Measurements from ENCODE around the gene KCNQ5.

KCNQ5 gene

DNA sequence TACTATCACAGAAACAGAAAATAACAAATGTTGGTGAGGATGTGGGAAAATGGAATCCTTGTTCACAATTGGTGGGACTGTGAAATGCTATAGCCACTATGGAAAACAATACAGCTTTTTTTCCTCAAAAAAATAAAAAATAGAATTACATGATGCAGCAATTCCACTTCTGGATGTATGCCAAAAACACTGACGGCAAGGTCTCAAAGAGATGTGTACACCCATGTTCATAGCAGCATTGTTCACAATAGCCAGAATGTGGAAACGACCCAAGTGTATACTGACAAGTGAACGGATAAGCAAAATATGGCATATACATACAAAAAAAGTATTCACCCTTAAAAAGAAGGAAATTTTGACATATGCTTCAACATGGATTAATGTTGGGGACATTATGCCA lies 390.1 kb downstream of the KCNQ5 start (continued):
- TF ChIP-seq, protein P1, sequence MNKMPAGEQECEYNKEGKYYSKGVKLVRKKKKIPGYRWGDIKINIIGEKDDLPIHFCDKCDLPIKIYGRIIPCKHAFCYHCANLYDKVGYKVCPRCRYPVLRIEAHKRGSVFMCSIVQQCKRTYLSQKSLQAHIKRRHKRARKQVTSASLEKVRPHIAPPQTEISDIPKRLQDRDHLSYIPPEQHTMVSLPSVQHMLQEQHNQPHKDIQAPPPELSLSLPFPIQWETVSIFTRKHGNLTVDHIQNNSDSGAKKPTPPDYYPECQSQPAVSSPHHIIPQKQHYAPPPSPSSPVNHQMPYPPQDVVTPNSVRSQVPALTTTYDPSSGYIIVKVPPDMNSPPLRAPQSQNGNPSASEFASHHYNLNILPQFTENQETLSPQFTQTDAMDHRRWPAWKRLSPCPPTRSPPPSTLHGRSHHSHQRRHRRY (tag by site-specific recombination; IDR thresholded peaks at IDR 0.05) = no peak
- no peak for TF ChIP-seq ZNF555 (tag by site-specific recombination; conservative IDR thresholded peaks at IDR 0.05)
- no peak for TF ChIP-seq ZNF391 (tag by site-specific recombination; IDR thresholded peaks at IDR 0.05; ENCODE audit: borderline replicate concordance, low read depth)
- no peak for TF ChIP-seq KLF16 (tag by site-specific recombination; IDR thresholded peaks at IDR 0.05)
- no peak for TF ChIP-seq ZNF248 (tag by site-specific recombination; IDR thresholded peaks at IDR 0.05)
- TF ChIP-seq, protein P2, sequence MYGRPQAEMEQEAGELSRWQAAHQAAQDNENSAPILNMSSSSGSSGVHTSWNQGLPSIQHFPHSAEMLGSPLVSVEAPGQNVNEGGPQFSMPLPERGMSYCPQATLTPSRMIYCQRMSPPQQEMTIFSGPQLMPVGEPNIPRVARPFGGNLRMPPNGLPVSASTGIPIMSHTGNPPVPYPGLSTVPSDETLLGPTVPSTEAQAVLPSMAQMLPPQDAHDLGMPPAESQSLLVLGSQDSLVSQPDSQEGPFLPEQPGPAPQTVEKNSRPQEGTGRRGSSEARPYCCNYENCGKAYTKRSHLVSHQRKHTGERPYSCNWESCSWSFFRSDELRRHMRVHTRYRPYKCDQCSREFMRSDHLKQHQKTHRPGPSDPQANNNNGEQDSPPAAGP (tag by site-specific recombination; IDR thresholded peaks at IDR 0.05) = no peak
- no peak for TF ChIP-seq FEZF1 (tag by site-specific recombination; IDR thresholded peaks at IDR 0.05)
- TF ChIP-seq ZNF654 (tag by site-specific recombination; IDR thresholded peaks at IDR 0.05; ENCODE audit: low read depth) = no peak
- no peak for TF ChIP-seq ZNF404 (tag by site-specific recombination; IDR thresholded peaks at IDR 0.05)
- no peak for TF ChIP-seq MEIS1 (CRISPR knock-in tag; IDR thresholded peaks at IDR 0.05; ENCODE audit: borderline replicate concordance)
- no peak for TF ChIP-seq ZNF10 (tag by site-specific recombination; IDR thresholded peaks at IDR 0.05)
- TF ChIP-seq ZNF157 (tag by site-specific recombination; IDR thresholded peaks at IDR 0.05) = no peak
- no peak for TF ChIP-seq ZNF514 (tag by site-specific recombination; IDR thresholded peaks at IDR 0.05)

DNA sequence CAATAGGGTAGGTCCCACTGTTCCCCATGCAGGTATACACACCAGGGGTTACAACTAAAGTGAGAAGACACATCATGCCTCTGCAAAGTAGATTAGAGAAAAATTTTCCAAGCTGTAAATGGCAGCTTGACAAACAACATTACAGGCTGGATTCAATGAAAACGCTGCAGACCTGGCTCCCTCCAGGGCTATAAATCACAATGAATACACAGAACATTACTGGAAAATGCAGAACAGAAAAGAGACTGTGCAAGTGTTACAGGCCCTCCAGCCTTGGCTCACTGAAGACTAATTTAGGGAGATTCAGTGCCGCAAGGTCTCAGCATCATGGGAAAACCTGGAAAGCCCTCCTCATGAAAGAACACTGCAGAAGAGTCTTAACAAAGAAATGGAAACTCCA lies 395.6 kb downstream of the KCNQ5 start:
- Histone ChIP-seq H3K9me3 (ENCODE audit: control insufficient read depth, insufficient read depth, low read depth, low read length) (no peaks in the 10 kb centered on the region), H3K4me1 (ENCODE audit: control insufficient read depth, insufficient read depth, low read length) (no peaks in the 10 kb centered on the region), H3K36me3 (ENCODE audit: control insufficient read depth in 2 of 2, insufficient read depth in 1 of 2, low read length in 2 of 2) (no peaks in the 10 kb centered on the region), H3K27ac (ENCODE audit: extremely low read depth, low read depth, low read length) (no peak overlapping the region), H3K4me3 (ENCODE audit: low read depth, low read length) (no peak overlapping the region)
- ChIA-PET POLR2A (no interaction called here), CTCF (no interaction called here)
- TF ChIP-seq, protein P2 (tag by site-specific recombination; IDR thresholded peaks at IDR 0.05) = no peak
- TF ChIP-seq FEZF1 (tag by site-specific recombination; IDR thresholded peaks at IDR 0.05) = peak; percentile 31; the same call in 1 of the 2 replicates

DNA sequence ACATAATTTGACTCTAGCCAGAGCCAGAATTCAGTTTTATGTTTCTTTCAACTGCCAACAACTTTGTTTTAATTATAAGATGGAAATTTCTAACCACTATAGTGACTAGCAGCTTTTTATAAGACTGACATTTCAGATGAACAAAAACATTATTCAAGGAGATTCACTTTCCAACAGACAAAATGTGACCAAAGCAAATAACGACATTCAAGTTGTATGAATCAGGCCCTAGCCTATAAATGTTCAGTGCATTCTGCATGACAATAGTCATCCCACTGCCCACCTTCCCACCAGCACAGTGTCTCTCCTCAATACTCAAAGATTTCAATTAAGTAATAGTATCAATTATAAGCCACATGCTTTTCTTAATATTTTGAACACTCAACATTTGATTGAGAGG lies 402.7 kb downstream of the KCNQ5 start:
- TF ChIP-seq ZNF843 (tag by site-specific recombination; IDR thresholded peaks at IDR 0.05) (no peak), ZNF776 (tag by site-specific recombination; IDR thresholded peaks at IDR 0.05; ENCODE audit: borderline replicate concordance) (no peak)
- CTCF ChIA-PET = no interaction called here
- POLR2A ChIA-PET = no interaction called here
- Histone ChIP-seq H3K4me3 (ENCODE audit: low read depth, low read length) (no peak overlapping the region), H3K36me3 (ENCODE audit: control insufficient read depth in 2 of 2, insufficient read depth in 1 of 2, low read length in 2 of 2) (no peaks in the 10 kb centered on the region), H3K27ac (ENCODE audit: extremely low read depth, low read depth, low read length) (no peak overlapping the region), H3K9me3 (ENCODE audit: control insufficient read depth, insufficient read depth, low read depth, low read length) (no peaks in the 10 kb centered on the region), H3K4me1 (ENCODE audit: control insufficient read depth, insufficient read depth, low read length) (peaks cover 13% of the 10 kb centered on the region)

DNA sequence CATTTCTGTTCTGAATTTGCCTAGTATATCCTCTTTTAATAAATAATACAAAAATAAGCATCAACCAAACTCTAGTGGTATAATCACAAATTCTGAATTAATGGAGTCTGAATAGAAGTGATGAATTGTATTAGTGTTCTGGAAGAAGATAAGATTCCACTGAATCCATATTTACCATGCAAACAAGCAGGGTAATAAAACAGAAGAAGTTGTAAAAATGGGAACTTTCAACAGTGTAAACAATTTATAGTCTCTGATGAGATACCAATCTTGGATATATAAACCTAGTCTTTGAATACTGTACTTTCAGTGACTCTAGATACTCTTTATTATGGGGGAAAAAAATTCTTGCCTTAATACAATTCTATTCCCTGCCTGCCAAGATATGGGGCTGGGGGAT lies 405.8 kb downstream of the KCNQ5 start:
- Histone ChIP-seq H3K9me3 (ENCODE audit: control insufficient read depth, insufficient read depth, low read depth, low read length) (no peaks in the 10 kb centered on the region), H3K36me3 (ENCODE audit: control insufficient read depth in 2 of 2, insufficient read depth in 1 of 2, low read length in 2 of 2) (no peaks in the 10 kb centered on the region), H3K4me1 (ENCODE audit: control insufficient read depth, insufficient read depth, low read length) (peaks cover 29% of the 10 kb centered on the region), H3K27ac (ENCODE audit: extremely low read depth, low read depth, low read length) (no peak overlapping the region), H3K4me3 (ENCODE audit: low read depth, low read length) (no peak overlapping the region)
- TF ChIP-seq, protein P3, sequence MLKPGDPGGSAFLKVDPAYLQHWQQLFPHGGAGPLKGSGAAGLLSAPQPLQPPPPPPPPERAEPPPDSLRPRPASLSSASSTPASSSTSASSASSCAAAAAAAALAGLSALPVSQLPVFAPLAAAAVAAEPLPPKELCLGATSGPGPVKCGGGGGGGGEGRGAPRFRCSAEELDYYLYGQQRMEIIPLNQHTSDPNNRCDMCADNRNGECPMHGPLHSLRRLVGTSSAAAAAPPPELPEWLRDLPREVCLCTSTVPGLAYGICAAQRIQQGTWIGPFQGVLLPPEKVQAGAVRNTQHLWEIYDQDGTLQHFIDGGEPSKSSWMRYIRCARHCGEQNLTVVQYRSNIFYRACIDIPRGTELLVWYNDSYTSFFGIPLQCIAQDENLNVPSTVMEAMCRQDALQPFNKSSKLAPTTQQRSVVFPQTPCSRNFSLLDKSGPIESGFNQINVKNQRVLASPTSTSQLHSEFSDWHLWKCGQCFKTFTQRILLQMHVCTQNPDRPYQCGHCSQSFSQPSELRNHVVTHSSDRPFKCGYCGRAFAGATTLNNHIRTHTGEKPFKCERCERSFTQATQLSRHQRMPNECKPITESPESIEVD (tag by site-specific recombination; IDR thresholded peaks at IDR 0.05) = peak; percentile 48; the same call in 1 of the 2 replicates
- no peak for TF ChIP-seq ZEB2 (tag by site-specific recombination; IDR thresholded peaks at IDR 0.05)
- CTCF ChIA-PET = no interaction called here
- POLR2A ChIA-PET = no interaction called here

Measured in HEK293 (cell line).